Mesothelial cell of epicardium (in vitro differentiated cells): ENCODE data around the gene PAK4. TPM values are rescaled to one million over a fixed set of nuclear protein-coding genes. Genes with fewer than 3 reads are reported as not detected.

Source experiments
- DNase-seq, 2 experiments: peaks; one replicate each; pipeline ENCODE4 v3.0.0; 2021; ENCODE audit warnings: low spot score in 2 of 2; ENCODE audit not compliant: unreplicated experiment in 2 of 2
- H3K27ac Mint-ChIP-seq: 2 replicates; pipeline ENCODE4 v1.8.0; 2021; ENCODE audit warnings: mixed read lengths
- H3K27me3 Mint-ChIP-seq: 2 replicates; pipeline ENCODE4 v1.8.0; 2021; ENCODE audit warnings: low read depth, mixed read lengths
- H3K36me3 Mint-ChIP-seq: 2 replicates; pipeline ENCODE4 v1.8.0; 2021; ENCODE audit warnings: mixed read lengths
- H3K4me1 Mint-ChIP-seq: 2 replicates; pipeline ENCODE4 v1.8.0; 2021; ENCODE audit warnings: mixed read lengths
- H3K4me3 Mint-ChIP-seq: 2 replicates; pipeline ENCODE4 v1.8.0; 2021; ENCODE audit warnings: mild to moderate bottlenecking, moderate library complexity, mixed read lengths
- H3K9me3 Mint-ChIP-seq: 2 replicates; pipeline ENCODE4 v1.8.0; 2021; ENCODE audit warnings: mixed read lengths
- total RNA-seq: library from RNA; stranded (reverse); gene quantifications from 3 replicates; pipeline ENCODE4 v1.2.1, GENCODE V29; 2021
- TF ChIP-seq, protein P1 (sequence below): fragments of 200-600 bp; sonication (generic); IDR thresholded peaks from one replicate; pipeline ENCODE4 v1.5.0; 2021; ENCODE audit warnings: antibody characterized with exemption; ENCODE audit not compliant: unreplicated experiment

PAK4 gene
- total RNA-seq, 1 donor from 2014 or later: 102 TPM

DNA sequence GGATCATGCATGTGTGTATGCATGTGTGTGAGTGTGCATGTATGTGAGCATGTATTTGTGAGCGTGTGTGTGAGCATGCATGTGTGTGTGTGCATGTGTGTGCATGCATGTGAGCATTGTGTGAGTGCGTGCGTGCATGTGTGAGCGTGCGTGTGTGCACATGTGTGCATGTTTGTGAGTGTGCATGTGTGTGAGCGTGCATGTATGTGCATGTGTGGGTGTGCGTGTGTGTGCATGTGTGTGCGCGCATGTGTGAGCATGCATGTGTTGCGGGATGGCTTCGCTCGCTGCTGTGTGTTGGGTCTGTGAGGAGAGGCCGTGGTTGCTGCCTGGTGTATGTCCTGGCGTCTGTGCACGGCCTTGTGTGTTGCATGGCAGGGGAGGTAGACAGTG, 32.4 kb downstream of the PAK4 start:
- Mint-ChIP-seq H3K27ac (peak overlapping the region; percentile 92), H3K27me3 (no peaks in the 10 kb centered on the region), H3K4me1 (peaks cover 66% of the 10 kb centered on the region), H3K4me3 (peak overlapping the region; percentile 54), H3K9me3 (no peaks in the 10 kb centered on the region), H3K36me3 (peaks cover 4% of the 10 kb centered on the region)
- TF ChIP-seq, protein P1, sequence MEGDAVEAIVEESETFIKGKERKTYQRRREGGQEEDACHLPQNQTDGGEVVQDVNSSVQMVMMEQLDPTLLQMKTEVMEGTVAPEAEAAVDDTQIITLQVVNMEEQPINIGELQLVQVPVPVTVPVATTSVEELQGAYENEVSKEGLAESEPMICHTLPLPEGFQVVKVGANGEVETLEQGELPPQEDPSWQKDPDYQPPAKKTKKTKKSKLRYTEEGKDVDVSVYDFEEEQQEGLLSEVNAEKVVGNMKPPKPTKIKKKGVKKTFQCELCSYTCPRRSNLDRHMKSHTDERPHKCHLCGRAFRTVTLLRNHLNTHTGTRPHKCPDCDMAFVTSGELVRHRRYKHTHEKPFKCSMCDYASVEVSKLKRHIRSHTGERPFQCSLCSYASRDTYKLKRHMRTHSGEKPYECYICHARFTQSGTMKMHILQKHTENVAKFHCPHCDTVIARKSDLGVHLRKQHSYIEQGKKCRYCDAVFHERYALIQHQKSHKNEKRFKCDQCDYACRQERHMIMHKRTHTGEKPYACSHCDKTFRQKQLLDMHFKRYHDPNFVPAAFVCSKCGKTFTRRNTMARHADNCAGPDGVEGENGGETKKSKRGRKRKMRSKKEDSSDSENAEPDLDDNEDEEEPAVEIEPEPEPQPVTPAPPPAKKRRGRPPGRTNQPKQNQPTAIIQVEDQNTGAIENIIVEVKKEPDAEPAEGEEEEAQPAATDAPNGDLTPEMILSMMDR: no peak
- no peak for DNase-seq

DNA sequence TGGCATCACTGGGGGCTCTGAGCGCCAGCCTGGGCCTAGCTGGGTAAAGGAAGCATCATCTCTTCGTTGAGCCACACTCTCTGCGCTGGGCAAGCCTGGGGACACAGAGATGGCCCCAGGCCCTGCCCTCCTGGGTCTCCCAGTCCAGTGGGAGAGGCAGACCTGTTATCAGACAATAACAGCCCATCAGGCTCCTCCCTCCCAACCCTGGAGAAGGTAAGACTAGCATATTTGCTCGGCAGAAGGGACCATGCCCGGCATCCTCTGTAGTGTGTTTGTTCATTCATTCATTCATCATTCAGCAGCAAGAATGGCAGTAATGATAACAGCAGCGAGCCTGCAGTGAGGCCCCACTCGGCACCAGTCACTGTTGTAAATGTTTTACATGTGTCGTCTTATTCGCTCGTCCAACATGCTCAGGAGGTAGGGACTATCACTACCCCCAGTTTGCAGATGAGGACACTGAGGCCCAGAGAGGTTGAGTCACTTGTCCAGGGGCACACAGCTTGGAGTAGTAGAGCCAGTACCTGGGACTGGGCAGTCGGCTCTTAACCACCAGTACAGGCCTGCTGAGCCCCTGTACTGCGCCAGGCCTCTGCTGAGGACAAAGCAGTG, 33.2 kb downstream of the PAK4 start:
- no peak overlapping the region for H3K4me3 Mint-ChIP-seq

GRCh38 chr19:39160523-39160861, 34.9 kb downstream of the PAK4 start:
- peaks cover 52% of the 10 kb centered on the region for H3K4me1 Mint-ChIP-seq
- no peak for DNase-seq
- H3K4me3 Mint-ChIP-seq: no peak overlapping the region

More for the DNA sequence above, 33.2 kb downstream of the PAK4 start:
- TF ChIP-seq, protein P1: no peak
- Mint-ChIP-seq H3K36me3 (peaks cover 4% of the 10 kb centered on the region), H3K27me3 (no peaks in the 10 kb centered on the region), H3K27ac (peak overlapping the region; percentile 75), H3K9me3 (no peaks in the 10 kb centered on the region), H3K4me1 (peaks cover 70% of the 10 kb centered on the region)
- no peak for DNase-seq

GRCh38 chr19:39160889-39161672, 35.5 kb downstream of the PAK4 start:
- H3K36me3 Mint-ChIP-seq: peaks cover 3% of the 10 kb centered on the region
- peak overlapping the region; percentile 84 for H3K27ac Mint-ChIP-seq
- H3K4me1 Mint-ChIP-seq: peaks cover 46% of the 10 kb centered on the region
- H3K27me3 Mint-ChIP-seq: no peaks in the 10 kb centered on the region
- TF ChIP-seq, protein P1: no peak
- H3K9me3 Mint-ChIP-seq: no peaks in the 10 kb centered on the region
- no peak for DNase-seq
- no peak overlapping the region for H3K4me3 Mint-ChIP-seq

More at GRCh38 chr19:39160523-39160861, 34.9 kb downstream of the PAK4 start:
- H3K9me3 Mint-ChIP-seq: no peaks in the 10 kb centered on the region
- no peaks in the 10 kb centered on the region for H3K27me3 Mint-ChIP-seq
- TF ChIP-seq, protein P1: no peak
- H3K36me3 Mint-ChIP-seq: peaks cover 3% of the 10 kb centered on the region
- peak overlapping the region; percentile 84 for H3K27ac Mint-ChIP-seq

DNA sequence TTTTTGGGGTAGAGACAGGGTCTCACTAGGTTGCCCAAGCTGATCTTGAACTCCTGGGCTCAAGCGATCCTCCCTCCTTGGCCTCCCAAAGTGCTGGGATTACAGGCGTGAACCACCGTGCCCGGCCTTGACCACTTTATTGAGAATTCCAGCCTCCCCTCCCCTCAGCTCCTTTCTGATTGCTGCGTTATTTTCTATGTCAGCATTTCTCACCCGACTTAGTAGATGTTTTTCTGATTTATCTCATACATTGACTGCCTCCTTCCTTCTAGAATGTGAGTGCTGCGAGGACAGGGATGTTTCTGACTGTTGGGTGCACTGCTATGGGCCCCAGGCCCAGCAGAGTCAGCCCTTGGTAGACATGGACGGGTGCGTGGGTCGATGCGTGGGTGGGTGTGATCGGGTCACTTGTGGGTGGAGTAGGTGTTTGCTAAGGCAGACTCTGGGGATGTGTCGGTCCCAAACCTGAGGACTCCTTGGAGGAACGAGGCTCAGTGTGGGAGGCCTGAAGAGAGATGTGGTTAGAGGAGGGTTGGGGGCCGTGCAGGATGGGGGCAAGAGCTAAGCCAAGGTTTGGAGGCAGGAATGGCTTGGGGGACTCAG, 37.0 kb downstream of the PAK4 start:
- TF ChIP-seq, protein P1: no peak
- Mint-ChIP-seq H3K27ac (peak overlapping the region; percentile 86), H3K27me3 (no peaks in the 10 kb centered on the region)

More for the DNA sequence above, 37.0 kb downstream of the PAK4 start:
- no peaks in the 10 kb centered on the region for H3K9me3 Mint-ChIP-seq
- H3K4me1 Mint-ChIP-seq: peaks cover 38% of the 10 kb centered on the region
- no peak for DNase-seq
- no peak overlapping the region for H3K4me3 Mint-ChIP-seq
- peaks cover 3% of the 10 kb centered on the region for H3K36me3 Mint-ChIP-seq
